GM10847 (cell line): ENCODE results near the gene CD9.

Source experiments
- POLR2A ChIP-seq: IDR thresholded peaks from 2 replicates; pipeline ENCODE4 v1.6.1; 2011; ENCODE audit not compliant: insufficient read length; ENCODE audit errors: extremely low read depth

The CD9 gene

DNA sequence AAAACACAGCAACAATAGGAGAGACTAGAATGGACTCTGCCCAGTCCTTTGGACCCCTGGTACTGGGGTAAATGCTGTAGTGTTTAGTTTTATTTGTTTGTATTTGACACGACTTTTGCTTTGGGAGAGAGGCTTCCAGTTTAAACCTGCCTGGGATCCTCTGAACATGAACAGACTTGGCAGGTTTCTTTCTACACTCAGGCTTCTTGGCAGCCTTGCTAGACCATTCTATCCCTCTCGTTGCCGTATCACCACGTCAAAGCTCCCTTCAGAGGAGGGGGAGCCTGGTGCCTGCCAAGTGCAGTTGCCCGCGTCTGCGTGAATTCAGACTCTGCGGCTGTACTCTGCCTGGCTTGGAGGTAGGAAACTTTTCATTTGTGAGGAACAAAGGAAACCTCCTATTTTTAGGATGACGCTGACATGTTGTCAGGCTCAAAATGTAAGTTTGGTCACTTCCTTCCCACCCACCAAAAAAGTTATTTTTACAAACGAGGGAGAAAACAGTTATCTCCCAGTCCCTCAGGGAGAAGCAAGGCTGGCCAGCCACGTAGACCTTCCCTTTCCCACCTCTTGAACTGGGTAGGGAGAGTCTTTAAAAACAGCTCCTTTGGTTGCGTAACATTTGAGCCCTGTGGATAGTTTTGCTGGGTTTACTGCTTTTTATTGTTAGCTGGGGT lies 25.9 kb downstream of the CD9 start:
- TF ChIP-seq POLR2A, result no peak

DNA sequence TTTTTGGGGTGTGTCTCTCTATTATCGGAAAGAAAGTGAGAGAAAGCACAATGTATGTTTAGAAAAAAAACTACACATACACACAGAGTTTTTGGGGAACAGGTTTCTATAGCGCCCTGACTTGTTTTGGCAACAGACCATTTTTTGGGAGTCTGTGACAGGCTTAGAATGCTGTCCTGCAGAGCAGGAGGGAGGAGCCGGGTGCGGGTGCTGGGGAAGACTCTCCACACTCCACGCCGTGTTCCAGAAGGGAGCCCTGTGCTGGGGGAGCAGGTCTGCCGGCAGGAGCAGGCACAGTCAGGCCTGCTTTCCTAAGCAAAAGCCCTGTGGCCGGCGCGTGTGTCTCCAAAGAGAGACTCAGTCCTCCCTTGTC lies 26.5 kb downstream of the CD9 start:
- no peak for TF ChIP-seq POLR2A

- no peak for TF ChIP-seq POLR2A
Observed at GRCh38 chr12:6228535-6229223, 28.5 kb downstream of the CD9 start.

GRCh38 chr12:6229224-6230218 lies 29.3 kb downstream of the CD9 start:
- no peak for TF ChIP-seq POLR2A

GRCh38 chr12:6230321-6231110 lies 30.3 kb downstream of the CD9 start:
- no peak for TF ChIP-seq POLR2A

GRCh38 chr12:6231359-6232268 lies 31.4 kb downstream of the CD9 start:
- no peak for TF ChIP-seq POLR2A

- no peak for TF ChIP-seq POLR2A
Observed at GRCh38 chr12:6233121-6233971, 33.1 kb downstream of the CD9 start.

GRCh38 chr12:6234214-6234613 lies 34.0 kb downstream of the CD9 start:
- TF ChIP-seq POLR2A, result no peak

GRCh38 chr12:6234906-6235305 lies 34.7 kb downstream of the CD9 start:
- TF ChIP-seq POLR2A, result no peak

DNA sequence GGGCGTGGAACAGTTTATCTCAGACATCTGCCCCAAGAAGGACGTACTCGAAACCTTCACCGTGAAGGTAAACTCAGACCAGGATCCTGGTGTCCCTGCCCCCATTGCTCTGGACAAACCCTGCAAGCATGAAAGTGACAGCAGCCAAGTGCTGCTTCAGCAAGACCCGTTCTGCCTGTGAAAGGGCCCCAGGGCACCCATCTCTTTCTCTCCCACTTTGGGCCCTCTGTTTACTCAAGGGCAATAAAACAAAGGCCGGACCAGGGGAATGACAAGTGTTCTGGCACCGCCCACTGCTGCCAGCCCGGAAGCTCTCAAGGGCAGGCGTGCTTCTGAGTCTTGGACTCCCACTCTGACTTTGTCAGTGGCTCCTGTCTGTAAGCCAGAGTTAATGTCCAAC lies 35.3 kb downstream of the CD9 start:
- TF ChIP-seq POLR2A, result no peak

DNA sequence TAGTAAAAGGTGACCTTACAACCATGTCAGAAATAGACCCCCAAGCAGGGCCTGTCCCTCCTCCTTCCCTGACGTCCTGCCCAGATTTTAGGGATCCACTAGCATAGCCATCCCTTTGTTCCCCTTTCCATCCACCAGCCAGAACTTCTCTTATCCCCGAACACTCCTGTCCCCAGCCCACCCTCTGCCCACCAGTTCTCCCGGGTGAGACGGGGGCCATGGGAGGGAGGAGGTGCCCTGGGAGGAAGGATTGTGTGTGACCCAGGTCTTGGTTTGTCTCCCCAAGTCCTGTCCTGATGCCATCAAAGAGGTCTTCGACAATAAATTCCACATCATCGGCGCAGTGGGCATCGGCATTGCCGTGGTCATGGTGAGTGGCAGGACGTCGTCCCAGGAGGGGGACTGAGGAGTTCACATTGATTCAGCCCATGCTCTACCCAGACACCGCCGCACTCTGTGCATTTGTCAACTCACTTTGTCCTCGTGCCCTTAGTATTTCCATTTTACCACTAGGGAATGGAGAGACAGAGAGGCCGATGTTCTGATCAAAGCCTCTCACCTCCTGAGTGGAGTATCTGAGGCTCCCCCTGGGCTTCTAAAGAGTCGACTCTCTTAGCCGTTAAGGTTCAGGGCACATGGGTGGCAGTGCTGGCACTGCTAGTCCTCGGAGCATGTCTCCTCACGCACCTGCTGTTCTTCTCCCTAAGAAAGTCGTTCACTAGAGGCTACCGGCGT lies 35.9 kb downstream of the CD9 start:
- TF ChIP-seq POLR2A, result no peak

DNA sequence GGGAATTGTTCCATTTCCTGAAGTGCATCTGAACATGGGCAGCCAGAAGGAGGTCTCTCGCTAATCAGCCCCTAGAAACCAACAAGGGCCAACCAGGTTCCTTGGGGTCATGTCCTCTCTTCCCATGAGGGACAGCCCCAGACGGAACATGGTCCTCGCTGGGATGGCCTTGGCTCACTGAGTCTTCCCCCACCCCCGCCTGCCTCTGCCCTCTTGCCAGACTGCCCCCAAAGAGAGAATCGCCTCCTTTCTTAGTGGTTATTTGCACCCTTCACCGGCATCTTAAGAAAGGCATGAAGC lies 36.4 kb downstream of the CD9 start:
- no peak for TF ChIP-seq POLR2A

DNA sequence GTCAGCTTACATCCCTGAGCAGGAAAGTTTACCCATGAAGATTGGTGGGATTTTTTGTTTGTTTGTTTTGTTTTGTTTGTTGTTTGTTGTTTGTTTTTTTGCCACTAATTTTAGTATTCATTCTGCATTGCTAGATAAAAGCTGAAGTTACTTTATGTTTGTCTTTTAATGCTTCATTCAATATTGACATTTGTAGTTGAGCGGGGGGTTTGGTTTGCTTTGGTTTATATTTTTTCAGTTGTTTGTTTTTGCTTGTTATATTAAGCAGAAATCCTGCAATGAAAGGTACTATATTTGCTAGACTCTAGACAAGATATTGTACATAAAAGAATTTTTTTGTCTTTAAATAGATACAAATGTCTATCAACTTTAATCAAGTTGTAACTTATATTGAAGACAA lies 37.6 kb downstream of the CD9 start:
- no peak for TF ChIP-seq POLR2A

- TF ChIP-seq POLR2A, result no peak
Observed at GRCh38 chr12:6238875-6239274, 38.7 kb downstream of the CD9 start.
